Left renal pelvis (tissue), 4 donors: Measurements from ENCODE around the gene GABPA. TPM values are rescaled to one million over a fixed set of nuclear protein-coding genes. Genes with fewer than 3 reads are reported as not detected.
A peak's percentile ranks its signal among the peaks of the same experiment; 100 is the strongest.
"Not testable (repeated sequence)": the region's sequence is repeated elsewhere in the genome, so short reads cannot be mapped to it uniquely, and the experiment has no call there.

Experiments used
- DNase-seq, 4 donors: peaks; one replicate each; pipeline ENCODE4 v3.0.0-alpha.2; 2013; ENCODE audit warnings: low read depth in 4 of 4, low spot score in 3 of 4
- polyA plus RNA-seq, 4 donors: library from polyadenylated mRNA; unstranded; fragments of 120-200 nt; gene quantifications; one replicate each; pipeline ENCODE4 v1.2.1, GENCODE V29; 2013; ENCODE audit not compliant: insufficient read length in 4 of 4

Gene GABPA
- polyA plus RNA-seq = 10 to 100 TPM; 44.8 to 61.3 (median 53.2) TPM

DNA sequence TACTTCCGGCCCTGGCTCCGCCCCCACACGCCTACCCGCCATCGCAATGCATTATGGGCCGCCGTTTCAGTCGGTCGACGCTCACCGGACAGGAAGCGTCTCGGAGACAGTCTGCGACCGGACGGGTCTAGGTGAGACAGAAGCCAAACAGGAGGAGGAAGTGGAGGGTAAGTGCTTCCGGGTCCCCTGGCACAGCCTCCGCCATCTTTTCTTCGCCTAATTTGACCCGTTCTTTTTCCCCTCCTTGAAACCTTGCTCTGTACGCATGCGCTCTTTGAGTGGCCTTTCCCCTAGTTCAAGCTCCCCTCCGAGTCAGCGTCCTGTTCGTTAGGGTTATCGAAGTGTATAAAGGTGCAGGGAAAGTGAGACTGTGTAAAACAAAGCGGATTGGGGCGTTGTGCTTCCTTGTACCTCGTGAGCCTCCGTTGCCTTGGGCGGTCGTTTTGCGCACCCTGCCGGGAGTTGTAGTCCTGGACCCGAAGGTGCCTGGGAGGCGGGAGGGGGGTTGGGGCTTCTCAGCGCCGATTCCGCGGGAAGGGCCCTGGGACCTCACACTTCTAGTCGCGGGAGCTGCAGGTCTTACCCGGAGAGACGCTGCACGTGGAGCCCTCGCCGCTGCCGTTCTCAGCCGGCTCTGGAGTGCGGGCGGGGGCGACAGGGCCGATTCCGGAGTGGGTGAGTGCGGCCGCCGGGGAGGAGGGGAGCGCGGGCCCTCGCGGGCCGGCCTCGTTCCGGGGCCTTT, at the start of gene GABPA, which contains the start of gene ATP5PF:
Gene GABPA (plus strand): TSS at position 69 of the 742 bp plus-strand sequence. CDS start 6,627 bp downstream, outside the sequence.
Gene ATP5PF (minus strand): TSS at position 1 of the 742 bp plus-strand sequence. CDS start 5,110 bp downstream, outside the sequence.
- DNase-seq = peak; percentile 95 to 98 (median 96)

DNA sequence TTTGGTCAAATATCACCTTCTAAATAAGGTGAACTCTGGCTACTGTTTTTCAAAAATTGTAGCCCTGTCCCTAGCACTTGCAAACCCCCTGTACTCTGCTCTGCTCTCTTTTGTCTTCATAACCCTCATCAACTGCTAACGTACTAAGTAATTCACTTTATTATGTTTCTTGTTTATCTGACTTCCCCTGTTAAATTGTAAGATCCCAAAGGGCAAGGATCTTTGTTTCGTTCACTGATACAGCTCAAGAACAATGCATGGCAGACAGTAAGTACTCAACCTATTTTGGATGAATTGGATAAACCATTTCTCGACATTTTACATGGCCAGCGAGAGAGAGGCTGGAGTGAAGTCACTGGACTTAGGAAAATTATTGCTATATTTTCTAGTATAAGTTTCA, 47.0 kb upstream of the GABPA start:
- no peak for DNase-seq

DNA sequence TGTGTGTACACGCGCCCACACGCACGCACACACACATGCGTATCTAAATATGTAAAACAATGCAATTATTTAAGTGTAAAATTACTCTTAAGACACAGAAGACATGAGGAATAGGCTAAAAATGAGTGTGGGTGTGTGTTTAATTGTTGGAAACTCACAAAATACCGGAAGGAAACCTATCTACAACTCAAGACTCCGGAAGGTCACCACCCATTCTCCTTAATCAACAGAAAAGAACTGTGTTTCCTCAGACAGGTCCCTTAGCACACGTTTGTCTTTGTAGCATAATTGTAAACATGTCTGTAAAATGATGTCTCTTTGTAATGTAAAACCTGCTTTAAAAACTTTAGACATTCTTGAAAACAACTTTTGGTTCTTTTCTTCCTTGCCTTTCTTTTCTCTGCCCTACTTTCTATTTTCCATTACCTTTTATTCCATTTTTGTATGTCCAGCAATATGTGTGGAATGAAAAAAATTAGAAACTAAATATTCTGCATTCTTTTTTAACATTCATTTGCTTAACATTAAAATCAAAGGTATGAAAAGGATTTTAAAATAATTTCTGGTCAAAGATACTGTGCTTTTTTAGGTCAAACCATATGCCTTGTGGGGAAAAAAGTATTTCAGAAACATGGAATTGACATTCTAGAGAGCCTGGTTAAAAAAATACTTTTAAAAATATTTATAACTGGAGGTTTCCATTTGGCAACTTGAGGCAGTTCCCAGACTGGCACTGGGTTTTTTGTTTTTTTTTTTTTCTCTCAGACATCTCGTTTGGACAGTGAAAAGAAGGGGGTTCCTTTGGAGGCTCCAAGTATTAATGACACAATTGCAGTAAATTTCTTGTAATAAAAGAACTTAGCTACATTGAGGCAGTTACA, 46.3 kb upstream of the GABPA start:
- no peak for DNase-seq

DNA sequence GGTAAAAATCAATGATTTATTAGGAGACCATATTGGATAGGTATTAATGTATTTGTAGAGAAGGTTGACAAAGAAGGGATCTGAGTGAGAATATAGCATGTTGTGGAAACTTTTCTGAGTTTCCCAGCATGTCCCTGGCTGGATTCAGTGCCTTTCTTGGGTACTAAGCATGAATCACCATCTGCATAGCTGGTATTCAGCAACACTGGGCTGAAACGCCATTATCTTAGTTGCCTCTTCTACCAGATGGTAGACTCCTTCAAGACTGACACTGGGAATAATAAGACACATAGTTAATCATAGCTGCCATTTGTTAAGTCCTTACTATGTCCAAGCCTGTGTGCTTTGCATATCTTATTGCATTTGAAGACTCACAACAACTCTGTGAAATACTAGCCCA, 45.5 kb upstream of the GABPA start:
- no peak for DNase-seq

DNA sequence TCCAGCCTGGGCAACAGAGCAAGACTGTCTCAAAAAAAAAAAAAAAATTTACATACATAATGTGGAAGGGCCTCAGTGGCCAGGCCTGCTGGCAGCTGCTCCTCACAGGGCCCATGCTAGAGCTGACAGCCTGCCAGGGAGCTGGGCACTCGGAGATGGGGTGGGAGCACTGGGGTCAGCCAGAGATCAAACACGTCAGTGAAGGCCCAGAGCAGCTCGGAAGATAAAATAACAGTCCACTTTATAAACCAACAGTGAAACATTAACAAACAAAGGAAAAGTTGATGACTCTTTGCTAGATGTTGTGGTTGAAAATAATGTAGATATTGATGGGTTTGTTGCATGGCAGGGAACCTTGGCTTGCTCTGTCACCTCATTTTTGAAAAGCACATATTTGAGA, 42.8 kb upstream of the GABPA start:
- DNase-seq = no peak

DNA sequence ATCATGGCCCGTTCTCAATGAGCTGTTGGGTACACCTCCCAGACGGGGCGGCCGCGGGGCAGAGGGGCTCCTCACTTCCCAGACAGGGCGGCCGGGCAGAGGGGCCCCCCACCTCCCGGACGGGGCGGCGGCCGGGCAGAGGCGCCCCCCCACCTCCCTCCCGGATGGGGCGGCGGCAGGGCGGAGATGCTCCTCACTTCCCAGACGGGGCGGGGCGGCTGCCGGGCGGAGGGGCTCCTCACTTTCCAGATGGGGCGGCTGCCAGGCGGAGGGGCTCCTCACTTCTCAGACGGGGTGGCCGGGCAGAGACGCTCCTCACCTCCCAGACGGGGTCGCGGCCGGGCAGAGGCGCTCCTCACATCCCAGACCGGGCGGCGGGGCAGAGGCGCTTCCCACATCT, 39.3 kb upstream of the GABPA start:
- DNase-seq = not testable (repeated sequence)

DNA sequence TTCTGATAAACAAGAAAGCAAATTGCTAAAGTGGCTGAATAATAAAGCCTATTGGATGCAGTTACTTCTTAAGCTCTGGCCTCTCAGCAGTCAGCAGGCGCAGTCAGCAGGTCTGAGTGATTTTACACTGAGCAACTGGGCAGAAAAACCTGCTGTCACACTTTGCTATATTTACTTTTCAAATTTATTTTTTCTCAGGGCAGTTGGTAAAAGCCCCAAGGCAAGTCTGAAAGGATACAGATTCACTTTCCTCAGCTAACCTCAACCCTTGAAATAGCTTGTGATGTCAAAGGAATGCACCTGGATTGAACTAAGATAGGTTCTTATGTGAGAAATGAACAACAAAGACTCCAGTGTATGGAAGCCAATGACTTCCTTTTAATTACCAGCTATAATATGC, 34.0 kb upstream of the GABPA start:
- no peak for DNase-seq

DNA sequence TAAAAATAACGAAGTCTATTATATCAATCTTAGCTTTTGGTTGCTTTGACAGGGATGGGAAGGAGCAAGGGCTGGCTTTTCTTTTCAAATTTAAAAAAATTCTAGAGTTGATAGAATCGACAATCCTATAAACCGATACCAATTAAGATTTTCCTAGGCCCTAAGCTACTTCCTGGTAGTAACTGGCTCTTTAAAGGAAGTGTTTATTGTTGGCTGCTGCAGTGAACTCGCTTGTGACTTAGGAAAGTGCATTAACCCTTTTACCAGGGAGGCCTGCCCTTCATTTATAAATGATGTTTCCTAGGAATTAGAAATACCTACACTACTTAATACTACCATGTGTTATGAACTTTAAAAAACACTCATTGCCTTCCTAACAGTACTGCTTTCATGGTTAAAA, 33.2 kb upstream of the GABPA start:
- no peak for DNase-seq

DNA sequence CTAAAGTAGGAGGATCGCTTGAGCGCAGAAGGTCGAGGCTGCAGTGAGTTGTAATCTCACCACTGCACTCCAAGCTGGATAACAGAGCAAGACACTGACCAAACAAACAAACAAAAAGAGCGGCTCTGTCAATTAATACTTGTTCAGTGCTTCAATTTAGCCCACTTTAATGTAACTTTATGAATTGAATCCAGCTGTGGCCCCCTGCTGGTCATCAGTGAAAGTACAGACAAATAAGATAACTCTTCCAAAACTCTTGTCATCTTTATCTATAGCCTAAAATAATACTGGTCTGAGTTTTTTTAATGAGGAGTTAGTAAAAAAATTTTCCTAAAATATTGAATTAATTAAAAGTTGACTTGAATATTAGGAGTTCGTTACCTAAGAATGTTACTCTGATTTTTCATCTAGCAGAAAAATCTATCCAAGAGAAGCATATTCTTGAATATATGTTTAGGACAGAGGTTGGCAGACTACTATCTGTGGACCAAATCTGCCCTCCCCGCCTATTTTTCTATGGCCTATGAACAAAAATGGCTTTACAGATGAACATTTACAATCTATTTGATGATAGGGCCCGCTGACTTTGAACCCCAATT, 26.2 kb upstream of the GABPA start:
- peak in 1 of 4 donors; percentile 10 for DNase-seq

DNA sequence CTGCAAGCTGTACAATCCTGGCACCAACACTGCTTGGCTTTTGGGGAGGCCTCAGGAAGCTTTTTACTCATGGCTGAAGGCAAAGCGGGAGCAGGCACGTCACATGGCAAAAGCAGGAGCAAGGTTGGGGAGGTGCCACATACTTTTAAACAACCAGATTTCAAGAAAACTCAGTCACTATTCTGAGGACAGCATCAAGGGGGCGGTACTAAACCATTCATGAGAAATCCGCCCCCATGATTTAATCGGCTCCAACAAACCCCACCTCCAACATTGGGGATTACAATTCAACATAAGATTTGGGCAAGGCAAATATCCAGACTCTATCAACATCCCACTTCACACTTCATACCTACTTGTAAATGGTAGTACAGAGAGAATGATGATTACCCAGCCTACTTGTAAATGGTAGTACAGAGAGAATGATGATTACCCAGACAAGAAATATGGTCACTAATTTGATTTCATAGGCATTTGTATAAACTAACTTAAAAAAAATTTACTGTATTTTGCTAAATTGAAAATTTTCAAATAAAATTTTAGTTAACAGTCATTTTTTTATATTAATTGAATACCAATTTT, 25.0 kb upstream of the GABPA start:
- no peak for DNase-seq

DNA sequence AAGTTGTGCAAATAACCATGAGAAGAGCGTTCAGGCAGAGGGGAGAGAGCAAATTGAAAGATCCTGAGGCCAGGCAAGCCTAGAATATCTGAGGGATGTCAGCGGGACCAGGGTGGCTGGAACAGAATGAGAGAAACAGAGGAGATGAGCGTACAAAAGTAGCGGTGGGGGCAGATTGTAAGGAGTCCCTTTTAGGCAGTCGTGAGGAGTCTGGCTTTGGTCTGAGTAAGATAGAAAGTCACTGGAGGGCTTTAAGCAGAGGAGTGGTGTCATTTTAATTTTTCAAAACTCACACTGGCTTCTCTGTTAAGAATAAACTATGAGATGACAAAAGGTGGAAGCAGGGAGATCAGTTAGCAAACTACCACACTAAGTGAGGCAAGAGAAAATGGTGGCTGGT, 24.2 kb upstream of the GABPA start:
- no peak for DNase-seq

DNA sequence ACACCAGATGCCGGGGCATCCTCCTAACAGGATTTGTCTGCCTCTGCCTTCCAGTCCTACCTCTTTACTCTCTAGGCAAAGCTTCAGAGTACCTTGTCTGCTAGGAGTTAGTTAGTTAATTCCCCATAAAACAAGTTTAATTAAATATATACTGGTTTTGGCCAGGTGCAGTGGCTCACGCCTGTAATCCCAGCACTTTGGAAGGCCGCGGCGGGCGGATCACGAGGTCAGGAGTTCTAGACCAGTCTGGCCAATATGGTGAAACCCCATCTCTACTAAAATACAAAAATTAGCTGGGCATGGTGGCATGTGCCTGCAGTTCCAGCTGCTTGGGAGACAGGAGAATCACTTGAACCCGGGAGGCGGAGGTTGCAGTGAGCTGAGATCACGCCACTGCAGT, 20.7 kb upstream of the GABPA start:
- not testable (repeated sequence) for DNase-seq

DNA sequence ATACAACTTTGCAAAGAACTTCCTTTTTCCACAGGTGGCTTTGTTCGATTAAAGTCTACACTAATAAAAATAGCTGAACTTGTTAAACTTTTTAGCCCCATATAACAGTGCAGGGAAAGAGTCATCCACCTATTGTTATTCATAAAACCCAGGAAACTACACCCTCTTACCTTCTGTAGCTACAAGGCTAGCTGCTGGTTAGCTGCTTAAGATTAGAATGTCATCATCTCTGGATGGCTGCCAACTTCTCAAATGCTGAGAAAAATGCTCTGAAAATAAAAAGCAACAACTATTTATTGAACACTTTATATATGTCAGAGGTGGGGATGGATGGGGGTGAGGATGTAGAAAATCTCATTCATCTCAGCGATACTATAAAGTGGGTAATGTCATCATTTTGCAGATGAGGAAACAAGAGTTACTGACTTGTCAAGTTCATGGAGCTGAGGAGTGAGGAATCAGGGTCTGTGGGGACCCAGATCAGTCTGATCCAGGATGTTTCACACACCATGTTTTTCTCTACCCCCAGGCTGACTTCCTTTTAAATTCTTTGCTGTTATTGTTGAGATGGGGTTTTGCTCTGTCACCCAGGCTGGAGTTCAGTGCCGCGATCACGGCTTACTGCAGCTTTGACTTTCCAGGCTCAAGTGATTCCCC, 17.2 kb upstream of the GABPA start:
- DNase-seq = no peak

DNA sequence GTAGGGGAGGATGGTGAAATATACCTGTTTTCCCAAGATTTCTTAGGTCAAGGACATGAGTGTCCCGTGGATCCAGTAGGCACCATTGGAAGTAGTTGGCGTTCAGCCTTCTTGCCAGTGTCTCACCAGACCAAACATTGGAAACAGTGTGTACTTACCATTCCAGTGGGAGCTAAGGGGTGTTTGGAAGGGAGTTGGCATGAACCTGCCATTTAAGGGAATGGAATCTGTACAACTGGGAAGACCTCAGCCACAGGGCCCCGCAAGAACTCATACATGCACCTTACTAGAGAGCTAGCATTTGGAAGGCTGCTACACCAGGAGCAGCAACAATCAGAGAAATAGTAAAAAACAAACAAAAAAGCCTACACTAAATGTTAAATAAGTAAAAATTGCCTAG, 12.8 kb upstream of the GABPA start:
- no peak for DNase-seq

DNA sequence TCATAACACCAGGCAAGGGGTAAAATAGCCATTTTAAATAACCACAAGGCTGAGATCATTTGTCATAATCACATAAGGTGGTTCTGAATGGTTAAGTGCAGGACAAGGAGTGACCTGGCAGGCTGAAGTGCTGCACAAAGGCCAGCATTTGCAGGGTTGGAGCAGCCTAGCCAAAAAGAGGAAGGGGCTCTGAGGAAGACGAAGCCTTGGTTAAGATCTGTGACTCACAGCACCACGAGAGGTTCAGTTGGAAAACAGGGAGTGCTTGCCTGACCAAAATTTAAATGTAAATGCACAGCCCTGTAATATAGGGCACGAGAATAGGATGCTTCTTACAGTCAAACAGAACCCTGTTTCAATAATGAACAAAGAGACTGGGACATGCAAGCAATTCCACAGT, 12.1 kb upstream of the GABPA start:
- no peak for DNase-seq

DNA sequence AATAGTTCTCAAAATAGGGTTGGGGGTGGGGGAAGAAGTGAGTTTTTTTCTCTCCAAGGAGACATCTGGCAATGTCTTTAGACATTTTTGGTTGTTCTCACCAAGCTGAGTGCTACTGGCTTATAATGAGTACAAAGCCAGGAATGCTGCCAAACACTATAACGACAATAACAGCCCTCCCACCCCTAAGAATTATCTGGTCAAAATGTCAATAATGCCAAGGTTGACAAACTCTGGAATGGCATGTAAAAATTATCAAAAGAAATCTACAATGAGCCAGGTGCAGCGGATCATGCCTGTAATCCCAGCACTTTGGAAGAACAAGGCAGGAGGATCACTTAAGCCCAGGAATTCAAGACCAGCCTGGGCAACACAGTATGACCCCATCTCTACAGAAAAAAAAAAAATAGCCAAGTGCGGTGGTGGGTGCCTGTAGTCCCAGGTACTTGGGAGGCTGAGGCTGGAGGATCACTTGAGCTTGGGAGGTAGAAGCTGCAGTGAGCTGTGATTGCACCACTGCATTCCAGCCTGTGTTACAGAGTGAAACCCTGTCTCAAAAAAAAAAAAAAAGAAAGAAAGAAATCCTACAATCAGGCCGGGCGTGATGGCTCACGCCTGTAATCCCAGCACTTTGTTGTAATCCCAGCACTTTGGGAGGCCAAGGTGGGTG, 2.5 kb upstream of the GABPA start:
- DNase-seq = no peak

DNA sequence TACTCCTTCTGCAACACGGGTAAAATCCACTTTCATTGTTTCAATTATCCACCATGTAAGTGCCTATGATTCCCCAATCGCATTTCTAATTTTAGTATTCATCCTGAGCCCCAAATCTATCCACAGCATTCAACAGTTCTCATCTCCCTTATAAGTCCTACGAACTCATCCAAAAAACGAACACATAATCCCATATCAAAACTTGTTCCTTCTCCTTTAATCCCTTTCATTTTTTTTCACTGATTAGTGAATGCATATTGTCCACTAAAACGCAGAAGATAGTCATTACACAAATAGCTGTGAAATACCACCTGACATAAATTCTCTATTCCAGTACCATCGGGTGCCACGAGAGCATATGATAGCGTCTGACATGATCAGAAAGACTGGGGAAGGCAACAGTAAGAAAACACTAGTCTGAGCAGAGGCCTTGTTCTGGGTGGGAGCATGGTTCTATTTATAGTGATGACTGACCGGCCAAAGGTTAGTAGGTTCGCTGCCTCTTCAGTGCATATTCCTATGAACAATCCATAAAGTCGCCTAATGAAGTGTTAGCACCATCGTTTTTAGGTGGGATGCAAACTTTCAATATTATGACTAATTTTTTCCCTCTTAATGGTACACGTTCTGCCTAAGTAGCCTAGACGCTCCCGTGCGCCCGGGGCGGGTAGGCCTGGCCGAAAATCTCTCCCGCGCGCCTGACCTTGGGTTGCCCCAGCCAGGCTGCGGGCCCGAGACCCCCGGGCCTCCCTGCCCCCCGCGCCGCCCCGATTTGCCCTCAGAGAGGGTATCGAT, 716 bp upstream of the GABPA start:
- peak in 2 of 4 donors; percentile 2 to 7 for DNase-seq

DNA sequence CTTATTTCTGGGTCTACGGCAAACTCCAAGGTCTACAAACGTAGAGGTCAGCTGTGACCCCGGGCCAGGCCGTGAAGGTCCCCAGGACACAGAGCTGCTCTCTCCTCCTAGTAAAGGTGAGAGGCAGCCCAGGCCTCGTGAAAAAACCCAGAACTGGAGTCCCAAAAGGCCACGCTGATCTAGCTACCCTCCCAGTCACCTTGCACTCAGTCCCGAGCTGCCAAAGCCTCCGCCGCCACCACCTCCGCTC, 193 bp upstream of the GABPA start:
- no peak for DNase-seq
